Measurements from ENCODE around the gene STRN3.

STRN3 gene

GRCh38 chr14:30864934-30865333 lies 161.2 kb downstream of the STRN3 start:
- intact Hi-C loops (cut with micrococcal nuclease), result no loop called here
- Mint-ChIP-seq H3K4me3 (no peak overlapping the region), H3K27me3 (no peaks in the 10 kb centered on the region), H3K27ac (no peak overlapping the region), H3K4me1 (ENCODE audit: low read depth) (peaks cover 26% of the 10 kb centered on the region), H3K9me3 (peaks cover 5% of the 10 kb centered on the region), H3K36me3 (ENCODE audit: low read depth) (no peaks in the 10 kb centered on the region)

GRCh38 chr14:30861200-30861599 lies 165.0 kb downstream of the STRN3 start:
- H3K9me3 Mint-ChIP-seq, result peaks cover 5% of the 10 kb centered on the region
- H3K4me3 Mint-ChIP-seq, result no peak overlapping the region
- H3K27ac Mint-ChIP-seq, result no peak overlapping the region
- no peaks in the 10 kb centered on the region for H3K27me3 Mint-ChIP-seq
- H3K36me3 Mint-ChIP-seq (ENCODE audit: low read depth), result no peaks in the 10 kb centered on the region
- peaks cover 26% of the 10 kb centered on the region for H3K4me1 Mint-ChIP-seq (ENCODE audit: low read depth)
- intact Hi-C loops (cut with micrococcal nuclease), result no loop called here

- no peaks in the 10 kb centered on the region for H3K9me3 Mint-ChIP-seq
- no peak overlapping the region for H3K27ac Mint-ChIP-seq
- H3K4me3 Mint-ChIP-seq, result no peak overlapping the region
- no peaks in the 10 kb centered on the region for H3K27me3 Mint-ChIP-seq
- intact Hi-C loops (cut with micrococcal nuclease), result no loop called here
- peaks cover 17% of the 10 kb centered on the region for H3K4me1 Mint-ChIP-seq (ENCODE audit: low read depth)
- no peaks in the 10 kb centered on the region for H3K36me3 Mint-ChIP-seq (ENCODE audit: low read depth)
Observed at GRCh38 chr14:30855345-30856037, 170.7 kb downstream of the STRN3 start.

GRCh38 chr14:30854492-30854891 lies 171.7 kb downstream of the STRN3 start:
- Mint-ChIP-seq H3K27ac (no peak overlapping the region), H3K27me3 (no peaks in the 10 kb centered on the region), H3K4me1 (ENCODE audit: low read depth) (peaks cover 25% of the 10 kb centered on the region), H3K36me3 (ENCODE audit: low read depth) (no peaks in the 10 kb centered on the region), H3K4me3 (no peak overlapping the region), H3K9me3 (no peaks in the 10 kb centered on the region)
- intact Hi-C loops (cut with micrococcal nuclease), result no loop called here

GRCh38 chr14:30853946-30854345 lies 172.2 kb downstream of the STRN3 start:
- H3K36me3 Mint-ChIP-seq (ENCODE audit: low read depth), result no peaks in the 10 kb centered on the region
- no peaks in the 10 kb centered on the region for H3K9me3 Mint-ChIP-seq
- no peaks in the 10 kb centered on the region for H3K27me3 Mint-ChIP-seq
- H3K4me3 Mint-ChIP-seq, result no peak overlapping the region
- peaks cover 30% of the 10 kb centered on the region for H3K4me1 Mint-ChIP-seq (ENCODE audit: low read depth)
- intact Hi-C loops (cut with micrococcal nuclease), result no loop called here
- H3K27ac Mint-ChIP-seq, result no peak overlapping the region

GRCh38 chr14:30849983-30850382 lies 176.2 kb downstream of the STRN3 start:
- H3K4me1 Mint-ChIP-seq (ENCODE audit: low read depth), result peaks cover 36% of the 10 kb centered on the region
- intact Hi-C loops (cut with micrococcal nuclease), result no loop called here
- H3K27me3 Mint-ChIP-seq, result no peaks in the 10 kb centered on the region
- H3K27ac Mint-ChIP-seq, result peak overlapping the region; percentile 68
- no peak overlapping the region for H3K4me3 Mint-ChIP-seq
- no peaks in the 10 kb centered on the region for H3K9me3 Mint-ChIP-seq
- no peaks in the 10 kb centered on the region for H3K36me3 Mint-ChIP-seq (ENCODE audit: low read depth)

GRCh38 chr14:30849354-30849753 lies 176.8 kb downstream of the STRN3 start:
- Mint-ChIP-seq H3K27ac (peak overlapping the region; percentile 68), H3K27me3 (no peaks in the 10 kb centered on the region), H3K4me1 (ENCODE audit: low read depth) (peaks cover 32% of the 10 kb centered on the region), H3K36me3 (ENCODE audit: low read depth) (no peaks in the 10 kb centered on the region), H3K4me3 (no peak overlapping the region), H3K9me3 (no peaks in the 10 kb centered on the region)
- intact Hi-C loops (cut with micrococcal nuclease), result no loop called here

GRCh38 chr14:30848449-30849240 lies 177.5 kb downstream of the STRN3 start:
- Mint-ChIP-seq H3K36me3 (ENCODE audit: low read depth) (no peaks in the 10 kb centered on the region), H3K4me3 (no peak overlapping the region), H3K27ac (peak overlapping the region; percentile 68), H3K4me1 (ENCODE audit: low read depth) (peaks cover 32% of the 10 kb centered on the region), H3K27me3 (no peaks in the 10 kb centered on the region), H3K9me3 (no peaks in the 10 kb centered on the region)
- intact Hi-C loops (cut with micrococcal nuclease), result no loop called here
